CD4-positive, CD25-positive, alpha-beta regulatory T cell (primary cell): Measurements from ENCODE around the gene IGSF3. TPM values are rescaled to one million over a fixed set of nuclear protein-coding genes. Genes with fewer than 3 reads are reported as not detected.
"Not testable (repeated sequence)": the region's sequence is repeated elsewhere in the genome, so short reads cannot be mapped to it uniquely, and the experiment has no call there.

Source experiments
- ATAC-seq, 2 donors: fragments of 150-1000 bp; cut with Tn5 transposase; one replicate each; pipeline ENCODE4 v1.10.0; 2021; ENCODE audit warnings: low read depth in 2 of 2, moderate number of reproducible peaks in 2 of 2, moderate library complexity in 1 of 2
- DNase-seq, 3 donors: peaks; one replicate each; pipeline versions ENCODE4 v3.0.0 to v3.0.0-alpha.2; 2012 to 2022; ENCODE audit warnings: mixed read lengths in 1 of 3
- H3K27ac ChIP-seq: one replicate; pipeline ENCODE4 v1.7.0; 2013; ENCODE audit warnings: mild to moderate bottlenecking, low read length; ENCODE audit not compliant: insufficient read depth, poor library complexity, severe bottlenecking
- H3K27me3 ChIP-seq: one replicate; pipeline ENCODE4 v1.7.0; 2013; ENCODE audit warnings: low read length; ENCODE audit not compliant: control insufficient read depth, insufficient read depth
- H3K36me3 ChIP-seq: one replicate; pipeline ENCODE4 v1.7.0; 2013; ENCODE audit warnings: mild to moderate bottlenecking, low read length, moderate library complexity; ENCODE audit not compliant: control insufficient read depth, insufficient read depth
- H3K4me1 ChIP-seq: 2 replicates; pipeline ENCODE4 v1.7.0; 2013; ENCODE audit warnings: mild to moderate bottlenecking, low read length; ENCODE audit not compliant: insufficient read depth, control insufficient read depth, poor library complexity, severe bottlenecking
- H3K4me3 ChIP-seq: one replicate; pipeline ENCODE4 v1.7.0; 2013; ENCODE audit warnings: low read depth, mild to moderate bottlenecking, low read length, moderate library complexity
- H3K9me3 ChIP-seq, 2 experiments: 1 replicate in 1 of 2; 2 replicates in 1 of 2; pipeline ENCODE4 v1.7.0; 2013; ENCODE audit warnings: low read length in 2 of 2, mild to moderate bottlenecking in 1 of 2, moderate library complexity in 1 of 2; ENCODE audit not compliant: control insufficient read depth in 2 of 2
- H3K27ac Mint-ChIP-seq, 3 donors: one replicate each; pipeline ENCODE4 v1.8.0; 2020 to 2022; ENCODE audit warnings: mild to moderate bottlenecking in 3 of 3, mixed read lengths in 3 of 3, moderate library complexity in 2 of 3
- H3K27me3 Mint-ChIP-seq: one replicate; pipeline ENCODE4 v1.8.0; 2022; ENCODE audit warnings: mild to moderate bottlenecking, mixed read lengths
- H3K36me3 Mint-ChIP-seq: one replicate; pipeline ENCODE4 v1.8.0; 2020; ENCODE audit warnings: mixed read lengths
- H3K4me1 Mint-ChIP-seq, 4 donors: one replicate each; pipeline ENCODE4 v1.8.0; 2020 to 2022; ENCODE audit warnings: mixed read lengths in 4 of 4, mild to moderate bottlenecking in 1 of 4
- H3K4me3 Mint-ChIP-seq, 4 donors: one replicate each; pipeline ENCODE4 v1.8.0; 2020 to 2022; ENCODE audit warnings: mild to moderate bottlenecking in 4 of 4, mixed read lengths in 4 of 4, moderate library complexity in 3 of 4
- H3K9me3 Mint-ChIP-seq, 7 donors: one replicate each; pipeline ENCODE4 v1.8.0; 2020 to 2022; ENCODE audit warnings: mixed read lengths in 7 of 7, mild to moderate bottlenecking in 3 of 7, moderate library complexity in 2 of 7
- polyA plus RNA-seq, 4 donors: library from polyadenylated mRNA; unstranded; fragments of 300-500 nt; fragmentation: Illumina TruSeq; gene quantifications; one replicate each; pipeline ENCODE4 v1.2.3, GENCODE V29; 2021
- total RNA-seq: library from RNA; stranded (reverse); gene quantifications from one replicate; pipeline ENCODE4 v1.2.3, GENCODE V29; 2022

The IGSF3 gene
- total and polyA plus RNA-seq, 5 donors from 2014 or later: 0.03 to 0.42 (median 0.21) TPM; not detected in 1

GRCh38 chr1:116636584-116636983 lies 30.9 kb downstream of the IGSF3 start:
- not testable (repeated sequence) for H3K9me3 Mint-ChIP-seq, H3K27ac ChIP-seq, H3K4me1 ChIP-seq, H3K4me3 ChIP-seq, DNase-seq, H3K9me3 ChIP-seq, H3K27me3 Mint-ChIP-seq, ATAC-seq, H3K27ac Mint-ChIP-seq, H3K27me3 ChIP-seq, H3K4me1 Mint-ChIP-seq, H3K36me3 Mint-ChIP-seq, H3K36me3 ChIP-seq, H3K4me3 Mint-ChIP-seq

DNA sequence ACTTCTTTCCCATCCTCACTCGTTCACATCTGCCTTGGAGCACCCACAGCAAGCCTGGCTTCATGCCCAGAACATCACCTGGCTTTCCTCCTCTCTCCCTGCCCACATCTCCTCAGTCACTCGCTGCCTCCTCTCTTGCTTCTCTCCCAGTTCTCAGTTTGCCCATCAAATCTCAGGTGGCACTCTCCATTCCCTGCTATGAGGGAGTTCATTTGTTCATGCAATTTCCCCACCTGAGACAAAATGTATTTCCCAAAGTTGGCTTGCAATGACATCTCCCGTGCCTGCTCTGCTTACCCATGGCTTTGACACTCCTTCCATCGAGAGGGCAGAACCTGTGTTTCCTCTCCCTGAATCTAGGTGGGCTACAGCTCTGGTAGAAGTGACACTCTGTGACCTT lies 33.1 kb downstream of the IGSF3 start:
- not testable (repeated sequence) for H3K27me3 Mint-ChIP-seq, H3K27ac ChIP-seq, H3K36me3 ChIP-seq, DNase-seq, H3K27me3 ChIP-seq, H3K27ac Mint-ChIP-seq, H3K4me3 Mint-ChIP-seq, H3K36me3 Mint-ChIP-seq, H3K4me1 Mint-ChIP-seq, H3K4me1 ChIP-seq, H3K9me3 Mint-ChIP-seq, ATAC-seq, H3K4me3 ChIP-seq, H3K9me3 ChIP-seq

GRCh38 chr1:116631996-116632925 lies 35.3 kb downstream of the IGSF3 start:
- H3K4me3 ChIP-seq, H3K27me3 ChIP-seq, H3K4me1 ChIP-seq, H3K9me3 ChIP-seq, H3K27ac ChIP-seq, H3K27me3 Mint-ChIP-seq, H3K27ac Mint-ChIP-seq, H3K9me3 Mint-ChIP-seq, H3K36me3 ChIP-seq, ATAC-seq, H3K4me3 Mint-ChIP-seq, DNase-seq, H3K36me3 Mint-ChIP-seq: not testable (repeated sequence)
- peaks cover 0 to 12% (median 8%) of the 10 kb centered on the region in 4 donors for H3K4me1 Mint-ChIP-seq

DNA sequence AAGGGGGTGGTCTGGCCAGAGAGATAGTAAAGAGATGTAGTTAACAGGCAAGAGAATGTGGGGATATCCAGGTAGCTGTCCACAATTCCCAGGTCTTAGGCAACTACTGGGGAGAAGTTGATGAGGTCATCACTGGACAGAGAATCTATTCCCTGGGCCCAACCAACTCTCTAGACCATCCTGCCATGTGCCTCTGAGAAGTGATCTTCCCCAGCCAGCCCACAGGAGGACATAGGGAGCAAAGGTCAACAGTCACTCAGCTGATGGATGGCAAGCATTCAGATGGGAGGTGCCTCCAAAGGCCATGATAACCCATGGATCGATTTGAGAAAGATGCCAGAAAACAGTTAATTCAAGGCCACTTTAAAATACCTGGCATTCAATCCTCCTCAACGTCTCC lies 36.0 kb downstream of the IGSF3 start:
- H3K27me3 Mint-ChIP-seq, ATAC-seq, H3K9me3 Mint-ChIP-seq, H3K27ac Mint-ChIP-seq, H3K4me3 ChIP-seq, H3K36me3 ChIP-seq, DNase-seq, H3K4me3 Mint-ChIP-seq, H3K9me3 ChIP-seq, H3K27me3 ChIP-seq, H3K36me3 Mint-ChIP-seq, H3K27ac ChIP-seq, H3K4me1 ChIP-seq: not testable (repeated sequence)
- H3K4me1 Mint-ChIP-seq: peaks cover 0 to 12% (median 8%) of the 10 kb centered on the region in 4 donors

- H3K9me3 Mint-ChIP-seq, H3K27me3 ChIP-seq, H3K4me3 Mint-ChIP-seq, H3K36me3 ChIP-seq, H3K9me3 ChIP-seq, DNase-seq, H3K27ac ChIP-seq, H3K27me3 Mint-ChIP-seq, H3K36me3 Mint-ChIP-seq, H3K27ac Mint-ChIP-seq, H3K4me1 ChIP-seq, ATAC-seq, H3K4me3 ChIP-seq: not testable (repeated sequence)
- peaks cover 0 to 12% (median 8%) of the 10 kb centered on the region in 4 donors for H3K4me1 Mint-ChIP-seq
Measured at GRCh38 chr1:116630057-116630456, 37.5 kb downstream of the IGSF3 start.

- H3K36me3 ChIP-seq, H3K9me3 ChIP-seq, H3K4me1 ChIP-seq, H3K27me3 ChIP-seq, H3K4me3 Mint-ChIP-seq, ATAC-seq, H3K4me3 ChIP-seq, DNase-seq, H3K27me3 Mint-ChIP-seq, H3K27ac ChIP-seq, H3K27ac Mint-ChIP-seq, H3K9me3 Mint-ChIP-seq, H3K36me3 Mint-ChIP-seq: not testable (repeated sequence)
- H3K4me1 Mint-ChIP-seq: peaks cover 0 to 12% (median 8%) of the 10 kb centered on the region in 4 donors
Measured at GRCh38 chr1:116629441-116629840, 38.1 kb downstream of the IGSF3 start.

DNA sequence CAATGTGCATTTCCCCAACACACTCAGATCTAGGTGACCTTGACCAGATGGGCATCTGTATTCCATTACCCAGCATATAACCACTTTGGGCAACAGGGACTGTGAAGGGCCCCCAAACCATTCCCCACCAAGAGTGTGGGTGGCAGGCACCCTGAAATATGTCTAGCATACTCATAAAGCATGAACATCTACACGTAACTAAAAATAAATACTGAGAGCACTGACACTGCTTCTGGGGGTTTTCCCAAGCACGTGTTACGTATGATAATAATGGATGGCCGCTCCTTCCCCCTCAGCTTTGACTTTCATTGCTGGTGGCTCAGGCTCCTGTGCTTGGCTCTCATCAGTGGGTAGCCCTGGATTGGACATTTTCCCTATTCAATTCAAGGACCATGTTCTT lies 39.1 kb downstream of the IGSF3 start:
- Histone ChIP-seq H3K9me3 (no peaks in the 10 kb centered on the region), H3K4me3 (no peak overlapping the region), H3K27ac (no peak overlapping the region), H3K4me1 (no peaks in the 10 kb centered on the region), H3K27me3 (no peaks in the 10 kb centered on the region), H3K36me3 (no peaks in the 10 kb centered on the region)
- ATAC-seq (no peak), DNase-seq (peak in 1 of 3 donors; percentile 10)
- Mint-ChIP-seq H3K27ac (peak overlapping the region in 1 of 3 donors; percentile 47), H3K27me3 (no peaks in the 10 kb centered on the region), H3K4me3 (no peak overlapping the region), H3K36me3 (no peaks in the 10 kb centered on the region), H3K4me1 (peaks cover 0 to 12% (median 8%) of the 10 kb centered on the region in 4 donors), H3K9me3 (no peaks in the 10 kb centered on the region)

DNA sequence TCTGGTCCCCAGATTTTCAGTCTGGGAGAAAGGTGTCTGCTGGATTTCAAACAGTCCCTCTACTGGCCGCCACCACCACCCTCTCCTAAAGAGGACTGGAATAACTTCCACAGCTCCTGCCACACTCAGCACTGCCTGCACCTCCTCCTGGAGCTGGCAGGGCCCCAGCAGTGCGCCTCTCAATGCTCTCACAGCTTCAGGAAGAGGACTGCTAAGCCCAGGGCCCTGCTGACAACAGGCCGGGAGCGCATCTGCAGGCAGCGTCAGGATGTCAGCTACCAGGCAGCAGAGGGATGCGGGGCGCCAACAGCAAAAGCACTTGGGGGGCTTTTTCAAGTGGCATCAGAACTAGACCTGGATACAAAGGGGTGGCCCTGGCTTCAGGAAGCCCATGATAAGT lies 40.2 kb downstream of the IGSF3 start:
- H3K36me3 ChIP-seq, H3K27ac ChIP-seq, H3K9me3 Mint-ChIP-seq, H3K27ac Mint-ChIP-seq, H3K27me3 ChIP-seq, H3K9me3 ChIP-seq, H3K27me3 Mint-ChIP-seq, H3K4me3 ChIP-seq, DNase-seq, ATAC-seq, H3K4me1 ChIP-seq, H3K4me3 Mint-ChIP-seq, H3K36me3 Mint-ChIP-seq: not testable (repeated sequence)
- peaks cover 0 to 12% (median 8%) of the 10 kb centered on the region in 4 donors for H3K4me1 Mint-ChIP-seq
